B cell (primary cell): ENCODE results near the gene CA5A.

ENCODE experiments used
- EZH2 ChIP-seq: IDR thresholded peaks from 2 replicates; pipeline ENCODE4 v1.6.1; 2012; ENCODE audit warnings: borderline replicate concordance, low read depth, mild to moderate bottlenecking, moderate library complexity, low read length; ENCODE audit not compliant: insufficient read depth, poor library complexity, severe bottlenecking
- TF ChIP-seq, protein P1 (sequence below): fragments of 200-600 bp; IDR thresholded peaks from one replicate; pipeline ENCODE4 v1.8.0; 2022; ENCODE audit warnings: antibody characterized with exemption, mild to moderate bottlenecking

DNA sequence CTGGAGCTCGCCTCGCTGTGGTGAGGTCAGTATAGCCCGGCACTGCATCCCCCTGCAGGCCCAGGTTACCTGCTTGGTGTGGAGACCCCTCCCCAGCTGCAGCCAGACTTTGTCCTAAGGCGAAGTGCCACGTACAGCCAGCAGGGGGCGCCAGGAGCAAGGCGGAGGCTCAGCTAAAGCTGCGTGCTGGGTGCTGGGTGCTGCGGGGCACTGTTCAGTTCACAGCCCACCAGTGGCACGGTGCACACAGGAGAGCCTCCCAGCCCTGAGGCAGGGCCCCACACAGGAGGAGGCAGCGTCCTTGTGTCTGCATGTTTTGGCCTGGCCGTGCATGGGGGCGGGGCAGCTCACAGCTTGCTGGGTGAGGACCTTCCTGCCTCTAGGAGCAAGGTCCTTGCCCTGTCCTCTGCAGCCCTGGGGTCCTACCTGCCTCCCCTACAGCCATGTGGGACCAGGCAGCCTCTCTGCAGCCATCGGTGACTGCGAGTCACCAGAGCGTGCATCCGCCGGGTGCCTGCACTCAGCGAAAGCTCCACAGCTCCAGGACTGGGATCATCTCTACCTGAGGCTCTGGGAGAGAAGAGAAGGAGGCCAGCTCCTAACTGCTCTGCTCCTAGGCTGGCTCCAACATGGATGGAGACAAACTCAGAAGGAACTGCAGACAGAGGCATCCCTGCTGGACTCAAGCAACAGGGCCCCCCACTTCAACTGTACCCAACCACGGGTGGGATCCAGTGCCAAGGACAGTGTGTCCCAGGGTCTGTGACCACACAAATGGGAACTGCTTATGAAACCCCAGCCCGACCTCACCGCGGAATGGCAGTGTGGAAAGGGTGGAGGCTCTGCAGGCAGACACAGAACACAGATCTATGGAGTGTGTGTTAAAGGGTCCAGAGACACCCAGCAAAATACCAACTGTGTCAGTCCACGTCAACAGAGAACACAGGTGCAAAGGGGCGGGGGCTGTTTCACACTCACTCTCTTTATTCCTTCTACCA, 86.0 kb downstream of the CA5A start:
- TF ChIP-seq, protein P1, sequence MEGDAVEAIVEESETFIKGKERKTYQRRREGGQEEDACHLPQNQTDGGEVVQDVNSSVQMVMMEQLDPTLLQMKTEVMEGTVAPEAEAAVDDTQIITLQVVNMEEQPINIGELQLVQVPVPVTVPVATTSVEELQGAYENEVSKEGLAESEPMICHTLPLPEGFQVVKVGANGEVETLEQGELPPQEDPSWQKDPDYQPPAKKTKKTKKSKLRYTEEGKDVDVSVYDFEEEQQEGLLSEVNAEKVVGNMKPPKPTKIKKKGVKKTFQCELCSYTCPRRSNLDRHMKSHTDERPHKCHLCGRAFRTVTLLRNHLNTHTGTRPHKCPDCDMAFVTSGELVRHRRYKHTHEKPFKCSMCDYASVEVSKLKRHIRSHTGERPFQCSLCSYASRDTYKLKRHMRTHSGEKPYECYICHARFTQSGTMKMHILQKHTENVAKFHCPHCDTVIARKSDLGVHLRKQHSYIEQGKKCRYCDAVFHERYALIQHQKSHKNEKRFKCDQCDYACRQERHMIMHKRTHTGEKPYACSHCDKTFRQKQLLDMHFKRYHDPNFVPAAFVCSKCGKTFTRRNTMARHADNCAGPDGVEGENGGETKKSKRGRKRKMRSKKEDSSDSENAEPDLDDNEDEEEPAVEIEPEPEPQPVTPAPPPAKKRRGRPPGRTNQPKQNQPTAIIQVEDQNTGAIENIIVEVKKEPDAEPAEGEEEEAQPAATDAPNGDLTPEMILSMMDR: peak; percentile 95
- TF ChIP-seq EZH2: no peak
